ENCODE measurements around the gene MPZL3. TPM values are rescaled to one million over a fixed set of nuclear protein-coding genes. Genes with fewer than 3 reads are reported as not detected.

The MPZL3 gene
- total RNA-seq, 1 donor from 2014 or later = not detected

DNA sequence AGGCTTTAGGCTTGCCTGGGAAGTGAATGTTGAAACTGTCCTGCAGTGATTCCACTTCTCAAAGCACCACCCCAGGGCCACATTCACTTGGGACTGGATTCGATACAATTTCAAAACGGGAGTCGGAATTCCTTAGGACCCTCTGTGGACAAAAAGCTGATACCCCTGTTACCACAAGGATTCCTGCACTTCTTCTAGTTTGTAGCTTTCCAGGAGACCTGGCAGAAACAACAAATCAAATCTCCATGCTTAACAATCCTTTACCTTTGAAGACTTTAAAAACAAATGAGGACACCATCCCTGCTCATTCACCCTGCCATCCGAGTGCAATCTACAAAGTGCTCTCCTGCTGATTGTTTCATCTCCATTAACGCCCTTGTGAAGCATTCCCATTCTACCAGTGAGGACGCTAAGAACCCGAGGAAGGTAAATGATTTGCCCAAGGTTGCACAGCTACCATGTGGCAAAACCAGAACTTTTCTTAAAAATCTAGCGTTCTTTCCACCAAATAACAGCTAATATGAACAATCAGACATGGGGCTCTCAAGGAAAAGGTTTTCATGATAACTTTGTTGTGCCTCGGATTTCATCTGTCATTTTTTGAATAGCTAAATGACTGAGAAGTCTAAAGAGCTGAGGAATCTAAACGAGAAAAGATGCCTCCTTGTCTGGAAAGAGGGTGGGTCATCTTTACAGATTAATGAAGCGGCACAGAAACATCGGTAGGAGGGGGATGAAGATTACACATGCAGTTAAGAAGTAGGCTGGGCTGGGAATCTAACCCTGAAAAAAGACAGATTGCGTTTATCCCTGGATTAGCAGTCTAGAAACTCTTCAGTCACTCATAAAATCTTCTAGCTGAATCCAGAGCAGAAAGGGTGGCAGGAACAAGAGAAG is 12.7 kb upstream of the MPZL3 start:
- DNase-seq (ENCODE audit: low read depth) = no peak

DNA sequence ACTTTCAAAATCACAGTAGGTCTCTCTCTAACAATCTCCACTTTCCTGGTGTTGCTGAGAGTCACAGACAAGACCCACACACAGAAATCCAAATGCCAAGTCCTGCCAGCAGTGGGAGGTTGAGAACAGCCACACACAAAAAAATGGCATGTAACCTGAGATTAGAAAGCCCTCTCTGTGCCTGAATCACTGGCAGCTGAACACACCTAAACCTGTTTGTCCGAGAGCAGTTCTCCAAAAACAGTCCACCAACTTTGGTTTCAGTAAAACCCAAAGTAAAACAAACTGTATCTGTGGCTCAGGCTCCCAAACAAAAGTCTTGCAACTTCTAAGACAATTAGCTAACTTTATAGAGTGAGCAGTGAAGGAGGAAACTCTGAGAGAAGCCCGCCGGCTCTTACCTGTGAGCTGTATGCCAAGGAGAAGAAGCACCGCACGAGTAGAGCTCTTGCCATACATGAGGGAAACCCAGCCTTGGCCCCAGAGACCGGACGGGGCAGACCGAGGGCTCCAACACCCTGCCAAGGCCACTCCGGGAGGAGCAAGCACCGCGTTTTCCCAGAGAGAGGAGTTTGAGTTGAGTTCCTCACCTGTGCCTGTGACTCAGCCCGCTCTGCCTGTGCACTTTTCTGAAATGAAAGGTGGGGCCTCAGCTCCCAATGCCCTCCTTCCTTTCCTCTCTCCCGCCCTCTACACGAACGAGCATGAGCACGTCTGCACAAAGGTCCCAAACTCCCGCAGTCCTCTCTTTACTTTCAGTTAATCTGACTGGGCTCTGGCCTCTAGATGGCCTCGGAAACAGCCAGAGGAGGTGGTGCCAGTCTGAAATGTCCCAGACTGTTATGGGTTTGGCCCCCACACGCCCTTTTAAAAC is 11.8 kb upstream of the MPZL3 start, which contains the start of gene MPZL2:
MPZL2 (minus strand) TSS at position 603 of the 874 bp plus-strand sequence; CDS start at position 459, 144 bp downstream.
- DNase-seq (ENCODE audit: low read depth) = no peak

DNA sequence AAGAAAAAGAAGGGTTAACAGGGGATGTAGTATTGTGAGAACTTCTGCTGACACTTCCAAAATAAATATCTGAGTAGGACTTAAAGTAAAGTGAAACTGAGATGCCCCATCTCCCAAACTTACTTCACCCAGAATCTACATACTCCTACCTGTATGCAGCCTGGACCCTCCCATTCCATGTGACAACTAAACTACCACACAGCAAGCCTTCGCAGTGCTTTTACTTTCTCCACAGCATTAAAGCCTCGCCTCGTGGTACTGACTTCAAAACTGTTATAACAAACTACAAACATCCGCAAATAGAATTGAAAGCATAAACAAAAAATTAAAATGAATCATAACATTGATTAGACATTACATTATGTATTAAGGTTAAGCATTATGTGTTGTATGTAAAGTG is 10.9 kb upstream of the MPZL3 start:
- no peak for DNase-seq (ENCODE audit: low read depth)

DNA sequence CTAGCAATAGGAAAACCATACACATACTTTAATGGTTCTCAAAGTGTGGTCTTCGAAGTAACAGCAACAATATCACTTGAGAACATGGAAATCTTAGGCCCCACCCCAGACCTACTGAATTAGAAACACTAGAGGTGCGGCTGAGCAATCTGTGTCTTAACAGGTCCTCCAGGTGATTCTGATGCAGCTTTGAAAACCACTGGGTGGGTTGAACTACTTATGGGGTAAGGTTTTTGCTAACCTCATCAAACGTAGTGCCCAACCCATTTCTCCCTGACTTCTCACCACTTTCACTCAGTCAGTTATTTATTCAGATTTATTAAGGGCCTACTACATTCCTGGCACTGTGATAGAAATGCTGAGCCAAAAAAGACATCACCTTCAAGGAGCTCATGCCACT is 8.2 kb upstream of the MPZL3 start:
- no peak for DNase-seq (ENCODE audit: low read depth)

DNA sequence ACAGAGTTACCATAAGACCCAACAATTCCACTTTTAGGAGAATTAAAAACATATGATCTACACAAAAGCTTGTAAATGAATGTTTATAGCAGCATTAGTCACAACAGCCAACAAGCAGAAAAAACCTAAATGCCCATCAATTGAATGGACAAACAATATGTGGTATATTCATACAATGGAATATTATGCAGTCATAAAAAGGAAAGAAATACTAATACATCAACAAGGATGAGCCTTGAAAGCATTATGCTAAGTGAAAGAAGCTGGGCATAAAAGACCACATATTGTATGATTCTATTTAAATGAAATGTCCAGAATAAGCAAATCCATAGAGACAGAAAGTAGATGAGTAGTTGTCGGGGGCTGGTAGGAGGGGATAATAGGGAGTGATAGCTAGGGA is 7.0 kb upstream of the MPZL3 start:
- DNase-seq (ENCODE audit: low read depth) = no peak

DNA sequence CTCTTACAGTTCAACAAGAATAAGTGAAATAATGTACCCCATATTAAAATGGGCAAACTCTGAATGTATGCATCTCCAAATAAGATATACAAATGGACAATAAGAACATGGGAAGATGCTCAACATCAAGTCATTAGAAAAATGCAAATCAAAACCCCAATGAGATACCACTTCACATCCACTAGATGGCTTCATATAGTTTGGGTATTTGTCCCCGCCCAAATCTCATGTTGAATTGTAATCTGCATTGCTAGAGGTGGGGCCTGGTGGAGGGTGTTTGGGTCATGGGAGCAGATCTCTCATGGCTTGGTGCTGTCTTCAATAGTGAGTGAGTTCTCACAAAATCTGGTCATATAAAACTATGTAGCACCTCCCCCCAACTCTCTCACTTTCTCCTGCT is 6.2 kb upstream of the MPZL3 start:
- DNase-seq (ENCODE audit: low read depth) = no peak

DNA sequence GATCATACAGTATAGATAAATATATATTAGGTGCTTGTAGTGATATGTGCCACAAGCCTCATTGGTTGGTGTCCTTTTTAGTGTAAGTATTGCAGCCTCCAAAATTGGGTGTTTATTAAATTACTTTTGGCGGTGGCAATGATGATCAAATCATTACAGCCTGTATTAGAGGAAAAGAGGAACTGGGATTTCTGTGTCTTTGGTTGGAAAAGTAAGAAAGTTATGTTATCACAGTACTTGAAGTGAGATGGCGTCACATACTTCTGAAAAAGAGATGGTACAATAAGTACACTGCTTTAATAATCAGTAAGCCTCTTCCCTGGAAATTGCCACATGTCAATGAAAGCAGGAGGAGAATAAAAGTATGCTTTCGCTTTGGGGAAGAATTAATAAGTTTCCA is 523 bp upstream of the MPZL3 start:
- DNase-seq (ENCODE audit: low read depth) = no peak

DNA sequence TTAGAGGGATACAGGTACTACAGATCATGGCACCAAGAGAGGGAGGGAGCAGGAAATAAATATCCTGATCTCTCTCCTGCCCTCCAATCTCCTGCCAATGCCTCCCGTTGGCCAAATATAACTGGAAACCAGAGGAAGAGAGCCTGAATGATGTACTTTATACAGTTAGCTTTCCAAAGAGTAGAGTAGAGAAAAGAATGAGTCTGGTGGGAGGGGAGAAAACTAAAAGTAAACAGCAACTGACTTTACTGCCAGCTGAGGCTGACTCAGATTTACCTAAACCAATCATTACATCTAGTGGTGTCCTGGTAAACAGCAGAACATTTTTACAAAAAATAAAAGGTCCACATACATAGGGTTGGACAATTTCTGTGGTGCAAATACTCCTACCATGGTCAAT is 5.1 kb downstream of the MPZL3 start:
- no peak for DNase-seq (ENCODE audit: low read depth)

DNA sequence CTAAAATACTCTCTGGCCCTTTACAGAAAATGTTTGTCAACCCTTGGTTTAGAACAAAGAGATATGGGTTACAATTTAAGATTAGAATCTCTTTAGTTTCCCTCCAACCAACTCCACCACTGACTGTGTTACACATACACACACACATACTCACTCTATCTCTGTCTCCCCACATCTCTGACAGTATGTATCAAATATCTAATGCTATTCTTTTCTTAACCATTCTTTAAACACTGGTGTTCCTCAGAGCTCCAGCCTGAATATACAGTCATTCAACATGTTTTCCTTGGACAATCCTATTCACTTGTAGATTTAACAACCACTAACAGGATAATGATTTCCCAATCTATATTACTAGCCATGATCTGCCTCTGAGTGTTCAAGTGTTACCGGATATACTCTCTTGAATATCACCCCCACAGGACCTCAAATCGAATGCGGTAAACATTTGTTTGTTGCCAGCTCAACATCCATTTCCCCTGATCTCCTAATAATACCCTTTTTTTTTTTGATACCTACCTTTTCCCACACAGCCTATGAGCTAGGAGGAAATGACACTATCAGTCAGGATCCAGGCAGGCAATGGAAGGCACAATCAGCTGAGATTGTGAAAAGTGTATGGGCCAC is 6.1 kb downstream of the MPZL3 start:
- no peak for DNase-seq (ENCODE audit: low read depth)

DNA sequence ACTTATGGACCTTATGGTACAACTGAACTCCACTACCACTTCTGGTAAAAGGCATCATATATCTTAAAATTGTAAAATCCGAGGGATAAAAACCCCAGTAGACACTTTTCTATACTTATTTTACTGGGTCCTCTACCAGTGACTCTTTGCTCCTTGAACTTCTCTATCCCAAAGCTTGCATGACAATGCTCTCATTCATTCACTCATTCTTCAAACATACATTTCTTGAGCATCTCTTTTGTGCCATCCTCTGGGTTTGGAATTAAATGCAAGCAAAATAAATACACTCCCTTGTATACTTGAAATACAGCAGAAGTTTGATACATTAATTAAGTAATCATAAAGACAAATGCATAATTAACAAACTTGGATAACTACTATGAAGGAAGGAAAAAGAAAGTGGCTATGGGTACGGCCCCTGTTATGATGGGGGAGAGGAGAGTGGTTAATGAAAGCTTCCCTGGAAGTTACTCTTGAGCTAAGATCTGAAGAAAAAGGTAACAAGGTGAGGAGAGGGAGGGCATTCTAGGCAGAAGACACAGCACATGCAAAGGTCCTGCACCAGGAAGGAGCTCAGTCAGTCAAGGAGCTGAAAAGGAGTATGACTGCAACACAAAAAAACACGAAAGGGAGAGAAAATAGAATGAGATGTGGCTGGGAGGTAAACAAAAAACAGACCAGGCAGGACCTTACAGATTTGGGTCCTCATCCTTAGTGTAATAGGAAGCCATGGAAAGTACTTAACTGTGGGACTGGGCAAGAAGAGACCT is 8.0 kb downstream of the MPZL3 start:
- no peak for DNase-seq (ENCODE audit: low read depth)

DNA sequence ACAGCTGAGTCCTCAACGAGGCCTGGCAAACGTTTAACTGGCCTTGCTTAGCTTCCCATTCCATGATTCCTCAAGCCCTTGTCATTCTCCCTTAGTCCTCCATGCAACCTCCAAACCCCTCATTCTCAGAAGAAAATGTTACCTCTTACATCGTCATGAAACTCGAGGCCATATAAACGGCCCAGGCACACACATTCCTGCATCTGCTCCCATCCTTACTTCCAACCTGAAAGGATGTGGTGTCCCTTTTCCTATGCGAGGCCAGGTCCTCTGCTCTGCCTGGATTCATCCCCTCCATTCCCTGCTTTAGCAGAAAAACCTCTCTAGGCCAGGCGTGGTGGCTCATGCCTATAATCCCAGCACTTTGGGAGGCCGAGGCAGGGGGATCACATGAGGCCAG is 9.0 kb downstream of the MPZL3 start:
- DNase-seq (ENCODE audit: low read depth) = no peak

DNA sequence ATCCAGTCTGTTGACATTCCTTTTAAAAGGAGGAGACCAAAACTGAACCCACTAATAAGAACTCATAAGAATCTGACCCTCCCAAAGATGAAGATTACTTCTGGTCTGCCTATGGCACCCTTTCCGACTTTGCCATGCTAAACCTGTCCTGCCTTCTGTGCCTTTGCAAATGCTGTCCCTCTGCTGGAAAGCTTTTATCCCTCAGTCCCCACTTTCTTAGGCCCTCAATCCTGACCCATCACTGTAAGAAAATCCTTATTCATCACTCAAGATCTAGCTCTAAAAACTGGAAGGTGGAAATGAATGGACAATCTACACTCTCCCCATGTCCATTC is 10.4 kb downstream of the MPZL3 start:
- no peak for DNase-seq (ENCODE audit: low read depth)

DNA sequence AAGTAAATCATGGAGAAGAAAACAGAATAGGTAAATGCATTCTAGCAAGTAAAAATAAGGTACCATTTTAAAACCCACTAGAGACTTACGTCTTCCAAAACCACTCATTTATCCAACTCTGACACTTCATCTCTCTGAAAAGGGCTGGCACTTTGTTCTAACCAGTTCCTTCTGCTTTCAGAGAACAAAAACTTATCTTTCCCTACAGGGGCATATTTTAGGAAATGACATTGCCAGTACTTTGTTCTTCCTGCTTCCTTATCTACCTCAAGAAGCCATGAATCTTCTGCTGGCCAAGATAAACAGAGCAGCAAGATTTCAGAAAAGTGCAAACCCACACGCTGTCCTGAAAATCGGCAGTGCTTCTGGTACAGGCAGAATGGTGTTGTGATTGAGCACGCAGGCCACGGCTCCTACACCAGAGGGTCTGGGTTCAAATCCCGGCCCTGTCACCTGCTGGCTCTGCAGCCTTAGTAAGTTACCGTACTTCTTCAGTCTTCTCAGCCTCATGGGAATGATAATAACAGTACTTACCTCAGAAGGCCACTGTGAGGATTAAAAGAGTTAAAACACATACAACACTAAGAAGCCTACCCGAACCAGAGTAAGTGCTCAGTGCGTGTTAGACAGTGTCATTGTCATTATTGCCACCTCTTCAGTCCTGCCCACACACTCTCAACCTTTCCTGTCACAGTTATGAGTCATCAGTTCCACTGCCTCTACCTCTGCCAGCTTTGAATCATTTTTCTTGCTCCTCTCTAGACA is 11.0 kb downstream of the MPZL3 start:
- no peak for DNase-seq (ENCODE audit: low read depth)

DNA sequence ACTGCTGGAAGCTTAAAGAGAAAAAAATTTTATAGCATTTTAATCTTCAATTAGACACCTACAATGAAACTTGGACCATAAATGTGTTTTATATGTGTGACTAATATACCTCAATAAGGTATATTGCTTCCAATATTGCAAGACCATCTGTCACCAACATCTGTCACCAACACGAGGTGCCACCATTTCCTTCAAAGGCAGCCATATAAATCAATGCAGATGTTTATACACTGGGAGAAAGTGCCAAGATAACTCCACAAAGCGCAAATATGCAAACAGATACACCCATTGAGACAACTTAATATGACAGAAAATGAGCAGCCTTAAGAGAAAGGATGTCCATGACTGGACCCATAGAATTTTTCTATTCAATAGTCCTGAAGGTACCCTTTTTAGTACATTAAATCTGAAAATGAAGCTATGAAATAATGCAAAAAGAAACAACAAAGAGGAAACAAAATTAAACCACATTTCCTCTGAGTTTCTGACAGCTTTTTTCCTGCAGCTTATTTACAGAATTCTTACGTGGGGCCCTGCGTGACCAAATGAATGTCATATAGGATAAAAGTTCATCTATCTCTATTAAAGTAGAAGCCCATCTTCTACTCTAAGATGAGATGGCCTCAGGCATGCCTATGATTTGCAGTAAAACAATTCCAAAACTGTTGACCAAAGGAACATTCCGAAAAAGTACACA is 12.5 kb downstream of the MPZL3 start:
- no peak for DNase-seq (ENCODE audit: low read depth)

DNA sequence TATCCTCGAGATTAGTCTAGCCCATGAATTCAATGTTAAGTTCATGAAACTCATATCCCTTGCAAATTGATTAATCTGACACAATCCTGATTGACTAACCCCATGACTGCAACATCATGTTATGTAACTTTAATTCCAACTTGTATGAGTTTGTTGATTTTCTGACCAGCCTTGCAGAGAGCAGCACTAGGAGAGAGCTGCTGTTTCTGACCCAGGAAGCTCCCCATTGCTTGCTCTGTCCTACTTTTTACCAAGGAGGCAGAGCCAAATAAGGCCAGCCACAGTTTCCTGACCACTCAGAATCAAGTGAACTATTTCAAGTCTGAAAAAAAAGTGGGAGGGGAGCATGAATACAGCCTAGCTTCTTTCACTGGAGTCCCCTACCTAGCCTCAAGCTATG is 13.2 kb downstream of the MPZL3 start:
- no peak for DNase-seq (ENCODE audit: low read depth)

DNA sequence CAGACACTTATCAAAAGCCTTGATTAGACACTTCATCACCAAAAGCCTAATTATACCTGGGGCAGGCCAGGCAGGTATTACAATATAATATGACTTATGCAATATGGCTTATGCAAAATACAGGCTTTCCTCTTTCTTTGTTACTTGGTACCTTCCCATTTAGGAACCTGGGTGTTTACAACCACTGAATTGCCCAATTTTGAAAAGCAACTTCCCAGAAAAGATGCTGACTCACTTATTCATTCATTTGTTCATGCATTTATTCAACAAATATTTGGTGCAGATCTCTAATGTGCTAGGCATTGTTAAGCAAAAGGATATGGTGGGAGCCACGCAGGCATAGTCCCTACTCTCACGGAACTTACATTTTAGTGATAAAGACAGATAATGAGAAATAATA is 13.7 kb downstream of the MPZL3 start:
- DNase-seq (ENCODE audit: low read depth) = no peak

DNA sequence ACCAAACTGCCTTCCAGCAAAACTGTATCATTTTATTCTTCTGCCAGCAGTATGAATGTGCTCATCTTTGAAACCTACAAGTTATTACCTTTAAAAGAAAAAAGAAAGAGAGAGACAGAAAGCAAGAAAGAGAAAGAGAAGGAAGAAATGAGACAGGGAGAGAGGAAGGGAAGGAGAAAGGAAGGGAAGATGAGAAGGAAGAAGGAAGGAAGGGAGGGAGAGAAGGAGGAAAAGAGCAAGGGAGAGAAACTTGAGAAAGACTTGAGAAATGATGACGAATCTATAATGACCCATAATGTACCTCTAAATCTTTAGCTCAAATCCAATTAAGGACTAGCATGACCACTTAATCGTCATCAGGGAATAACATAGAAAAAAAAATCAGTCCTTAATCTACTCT is 16.0 kb downstream of the MPZL3 start:
- no peak for DNase-seq (ENCODE audit: low read depth)

DNA sequence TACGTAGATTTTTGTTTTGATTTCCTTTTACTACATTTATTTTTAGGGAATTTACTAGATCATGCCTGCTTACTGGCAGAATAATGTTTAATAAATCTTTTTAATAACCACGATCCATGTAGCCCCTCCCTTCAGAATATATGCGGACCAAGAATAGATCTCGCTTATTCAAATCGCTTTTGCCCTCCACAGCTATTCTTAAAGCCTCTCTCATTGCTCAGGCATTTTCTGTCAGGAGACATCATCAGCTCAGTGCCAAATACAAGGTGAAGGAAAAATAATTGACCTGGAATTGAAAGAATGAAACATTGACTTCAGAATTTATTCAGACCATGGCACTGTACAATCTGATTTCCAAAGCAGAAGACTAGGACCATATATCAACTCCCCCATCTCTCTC is 17.3 kb downstream of the MPZL3 start:
- DNase-seq (ENCODE audit: low read depth) = no peak

DNA sequence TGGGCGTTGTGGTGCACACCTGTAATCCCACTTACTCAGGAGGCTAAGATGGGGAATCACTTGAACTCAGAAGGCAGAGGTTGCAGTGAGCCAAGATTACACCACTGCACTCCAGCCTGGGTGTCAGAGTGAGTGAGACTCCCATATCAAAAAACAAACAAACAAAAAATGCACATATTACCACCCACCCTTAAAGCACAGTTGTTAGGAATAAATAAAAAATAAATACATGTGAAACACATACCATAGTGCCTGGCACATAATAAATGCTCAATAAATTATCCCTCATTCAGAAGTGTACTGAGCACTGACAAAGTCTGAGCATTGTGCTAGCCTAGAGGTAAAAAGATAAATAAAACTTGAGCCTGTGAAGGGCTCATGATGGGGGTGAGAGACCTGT is 18.3 kb downstream of the MPZL3 start:
- DNase-seq (ENCODE audit: low read depth) = no peak

DNA sequence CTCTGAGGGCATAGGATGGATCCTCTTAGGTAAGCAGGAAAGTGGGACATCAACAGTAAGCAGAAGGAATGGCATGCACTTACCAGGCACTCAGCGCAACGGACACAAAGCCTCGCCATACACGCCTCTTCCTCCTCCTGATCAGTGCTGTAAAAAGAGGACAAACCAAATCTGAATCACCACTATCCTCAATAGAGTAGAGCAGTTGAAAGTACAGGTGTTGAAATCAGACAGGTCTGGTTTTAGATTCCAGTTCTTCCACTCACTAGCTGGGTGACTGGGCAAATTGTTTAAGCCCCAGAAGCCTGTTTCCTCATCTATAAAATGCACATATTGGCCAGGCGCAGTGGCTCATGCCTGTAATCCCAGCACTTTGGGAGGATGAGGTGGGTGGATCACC is 18.8 kb downstream of the MPZL3 start:
- DNase-seq (ENCODE audit: low read depth) = no peak

All from myocyte (in vitro differentiated cells).